Duodenal mucosa (tissue), 2 donors: ENCODE data around the gene ZNF532.
A peak's percentile ranks its signal among the peaks of the same experiment; 100 is the strongest.

Experiments used
- H3K27ac ChIP-seq: one replicate; pipeline ENCODE4 v1.7.0; 2013; ENCODE audit warnings: low read depth, low read length
- H3K27me3 ChIP-seq, 2 donors: one replicate each; pipeline ENCODE4 v1.7.0; 2013; ENCODE audit warnings: low read length in 2 of 2, control low read depth in 1 of 2; ENCODE audit not compliant: insufficient read depth in 2 of 2, control insufficient read depth in 1 of 2
- H3K36me3 ChIP-seq, 2 donors: one replicate each; pipeline ENCODE4 v1.7.0; 2013; ENCODE audit warnings: low read length in 2 of 2, control low read depth in 1 of 2; ENCODE audit not compliant: insufficient read depth in 2 of 2, control insufficient read depth in 1 of 2
- H3K4me1 ChIP-seq, 2 donors: one replicate each; pipeline ENCODE4 v1.7.0; 2013; ENCODE audit warnings: low read length in 2 of 2, control low read depth in 1 of 2; ENCODE audit not compliant: insufficient read depth in 2 of 2, control insufficient read depth in 1 of 2
- H3K4me3 ChIP-seq, 2 donors: one replicate each; pipeline ENCODE4 v1.7.0; 2013; ENCODE audit warnings: low read length in 2 of 2, low read depth in 1 of 2
- H3K9ac ChIP-seq, 2 donors: one replicate each; pipeline ENCODE4 v1.7.0; 2013; ENCODE audit warnings: low read length in 2 of 2, low read depth in 1 of 2
- H3K9me3 ChIP-seq, 2 donors: one replicate each; pipeline ENCODE4 v1.7.0; 2013; ENCODE audit warnings: low read length in 2 of 2, control low read depth in 1 of 2; ENCODE audit not compliant: control insufficient read depth in 1 of 2

Gene ZNF532

GRCh38 chr18:58988600-58988999 is 123.9 kb downstream of the ZNF532 start:
- Histone ChIP-seq H3K4me3 (no peak overlapping the region), H3K27me3 (no peaks in the 10 kb centered on the region), H3K4me1 (no peaks in the 10 kb centered on the region), H3K27ac (no peak overlapping the region), H3K9me3 (no peaks in the 10 kb centered on the region), H3K36me3 (peaks cover 0 to under 1% of the 10 kb centered on the region in 2 donors), H3K9ac (no peak overlapping the region)

- H3K9ac ChIP-seq, result no peak overlapping the region
- H3K4me1 ChIP-seq, result no peaks in the 10 kb centered on the region
- no peak overlapping the region for H3K4me3 ChIP-seq
- H3K27ac ChIP-seq, result no peak overlapping the region
- no peaks in the 10 kb centered on the region for H3K27me3 ChIP-seq
- H3K36me3 ChIP-seq, result no peaks in the 10 kb centered on the region
- H3K9me3 ChIP-seq, result no peaks in the 10 kb centered on the region
Observed at GRCh38 chr18:58989184-58989759, 124.6 kb downstream of the ZNF532 start.

GRCh38 chr18:58990720-58991119 is 126.0 kb downstream of the ZNF532 start:
- Histone ChIP-seq H3K27me3 (no peaks in the 10 kb centered on the region), H3K9ac (no peak overlapping the region), H3K9me3 (no peaks in the 10 kb centered on the region), H3K36me3 (no peaks in the 10 kb centered on the region), H3K27ac (no peak overlapping the region), H3K4me1 (no peaks in the 10 kb centered on the region), H3K4me3 (no peak overlapping the region)

- Histone ChIP-seq H3K9me3 (no peaks in the 10 kb centered on the region), H3K27me3 (no peaks in the 10 kb centered on the region), H3K36me3 (no peaks in the 10 kb centered on the region), H3K4me3 (no peak overlapping the region), H3K4me1 (no peaks in the 10 kb centered on the region), H3K27ac (no peak overlapping the region), H3K9ac (no peak overlapping the region)
Observed at GRCh38 chr18:58991167-58991798, 126.6 kb downstream of the ZNF532 start.

GRCh38 chr18:58992301-58993231 is 127.9 kb downstream of the ZNF532 start:
- H3K4me3 ChIP-seq, result no peak overlapping the region
- H3K27me3 ChIP-seq, result no peaks in the 10 kb centered on the region
- no peaks in the 10 kb centered on the region for H3K4me1 ChIP-seq
- no peaks in the 10 kb centered on the region for H3K9me3 ChIP-seq
- no peaks in the 10 kb centered on the region for H3K36me3 ChIP-seq
- H3K9ac ChIP-seq, result no peak overlapping the region
- peak overlapping the region; percentile 61 for H3K27ac ChIP-seq

GRCh38 chr18:58993260-58993659 is 128.6 kb downstream of the ZNF532 start:
- Histone ChIP-seq H3K4me1 (no peaks in the 10 kb centered on the region), H3K4me3 (no peak overlapping the region), H3K9ac (no peak overlapping the region), H3K9me3 (no peaks in the 10 kb centered on the region), H3K27me3 (no peaks in the 10 kb centered on the region), H3K27ac (no peak overlapping the region), H3K36me3 (no peaks in the 10 kb centered on the region)

GRCh38 chr18:58995663-58996062 is 131.0 kb downstream of the ZNF532 start:
- no peaks in the 10 kb centered on the region for H3K4me1 ChIP-seq
- no peaks in the 10 kb centered on the region for H3K36me3 ChIP-seq
- no peaks in the 10 kb centered on the region for H3K27me3 ChIP-seq
- H3K9ac ChIP-seq, result no peak overlapping the region
- H3K9me3 ChIP-seq, result no peaks in the 10 kb centered on the region
- H3K4me3 ChIP-seq, result no peak overlapping the region
- no peak overlapping the region for H3K27ac ChIP-seq

GRCh38 chr18:58996131-58996641 is 131.5 kb downstream of the ZNF532 start:
- no peaks in the 10 kb centered on the region for H3K36me3 ChIP-seq
- H3K27ac ChIP-seq, result no peak overlapping the region
- H3K27me3 ChIP-seq, result no peaks in the 10 kb centered on the region
- no peak overlapping the region for H3K4me3 ChIP-seq
- H3K4me1 ChIP-seq, result no peaks in the 10 kb centered on the region
- H3K9me3 ChIP-seq, result no peaks in the 10 kb centered on the region
- no peak overlapping the region for H3K9ac ChIP-seq

GRCh38 chr18:58996696-58997095 is 132.0 kb downstream of the ZNF532 start:
- Histone ChIP-seq H3K27me3 (no peaks in the 10 kb centered on the region), H3K36me3 (no peaks in the 10 kb centered on the region), H3K4me3 (no peak overlapping the region), H3K27ac (no peak overlapping the region), H3K9ac (no peak overlapping the region), H3K9me3 (no peaks in the 10 kb centered on the region), H3K4me1 (no peaks in the 10 kb centered on the region)

GRCh38 chr18:58997811-58998337 is 133.2 kb downstream of the ZNF532 start:
- no peak overlapping the region for H3K4me3 ChIP-seq
- H3K27ac ChIP-seq, result no peak overlapping the region
- H3K9me3 ChIP-seq, result no peaks in the 10 kb centered on the region
- no peaks in the 10 kb centered on the region for H3K36me3 ChIP-seq
- H3K4me1 ChIP-seq, result no peaks in the 10 kb centered on the region
- H3K27me3 ChIP-seq, result no peaks in the 10 kb centered on the region
- H3K9ac ChIP-seq, result no peak overlapping the region
